B cell (primary cell): Measurements from ENCODE around the gene PLEKHA7.

Experiments
- CTCF ChIP-seq: fragments of 200-600 bp; IDR thresholded peaks from one replicate; pipeline ENCODE4 v1.8.0; 2022; ENCODE audit warnings: antibody characterized with exemption, mild to moderate bottlenecking
- EZH2 ChIP-seq: IDR thresholded peaks from 2 replicates; pipeline ENCODE4 v1.6.1; 2012; ENCODE audit warnings: borderline replicate concordance, low read depth, mild to moderate bottlenecking, moderate library complexity, low read length; ENCODE audit not compliant: insufficient read depth, poor library complexity, severe bottlenecking

GRCh38 chr11:16799221-16799620, 215.0 kb downstream of the PLEKHA7 start:
- TF ChIP-seq CTCF (no peak), EZH2 (no peak)
